ENCODE measurements around the gene APBA2.

Gene APBA2

GRCh38 chr15:28935316-28935715 is 49.5 kb downstream of the APBA2 start:
- peak; percentile 42 to 44 for DNase-seq (ENCODE audit: low read depth in 2 of 2)

- no peak for DNase-seq (ENCODE audit: low read depth in 2 of 2)
These were observed 50.3 kb downstream of the APBA2 start for GRCh38 chr15:28936081-28936480.

- DNase-seq (ENCODE audit: low read depth in 2 of 2), result no peak
These were observed 50.7 kb downstream of the APBA2 start for GRCh38 chr15:28936481-28936881.

- no peak for DNase-seq (ENCODE audit: low read depth in 2 of 2)
These were observed 51.5 kb downstream of the APBA2 start for GRCh38 chr15:28937271-28937670.

GRCh38 chr15:28942046-28942445 is 56.3 kb downstream of the APBA2 start:
- DNase-seq (ENCODE audit: low read depth in 2 of 2), result no peak

GRCh38 chr15:28942571-28942970 is 56.8 kb downstream of the APBA2 start:
- DNase-seq (ENCODE audit: low read depth in 2 of 2), result no peak

- no peak for DNase-seq (ENCODE audit: low read depth in 2 of 2)
These were observed 57.4 kb downstream of the APBA2 start for GRCh38 chr15:28943146-28943545.

- no peak for DNase-seq (ENCODE audit: low read depth in 2 of 2)
These were observed 57.9 kb downstream of the APBA2 start for GRCh38 chr15:28943611-28944230.

- DNase-seq (ENCODE audit: low read depth in 2 of 2), result no peak
These were observed 58.5 kb downstream of the APBA2 start for GRCh38 chr15:28944286-28944685.

- DNase-seq (ENCODE audit: low read depth in 2 of 2), result no peak
These were observed 59.0 kb downstream of the APBA2 start for GRCh38 chr15:28944696-28945300.

GRCh38 chr15:28945626-28946230 is 60.0 kb downstream of the APBA2 start:
- no peak for DNase-seq (ENCODE audit: low read depth in 2 of 2)

- no peak for DNase-seq (ENCODE audit: low read depth in 2 of 2)
These were observed 61.0 kb downstream of the APBA2 start for GRCh38 chr15:28946803-28947202.

- DNase-seq (ENCODE audit: low read depth in 2 of 2), result no peak
These were observed 61.5 kb downstream of the APBA2 start for GRCh38 chr15:28947221-28947674.

GRCh38 chr15:28948036-28948435 is 62.3 kb downstream of the APBA2 start:
- no peak for DNase-seq (ENCODE audit: low read depth in 2 of 2)

GRCh38 chr15:28950916-28951315 is 65.1 kb downstream of the APBA2 start:
- DNase-seq (ENCODE audit: low read depth in 2 of 2), result no peak

GRCh38 chr15:28952666-28953491 is 67.1 kb downstream of the APBA2 start:
- no peak for DNase-seq (ENCODE audit: low read depth in 2 of 2)

- no peak for DNase-seq (ENCODE audit: low read depth in 2 of 2)
These were observed 67.9 kb downstream of the APBA2 start for GRCh38 chr15:28953573-28954195.

GRCh38 chr15:28954466-28955159 is 68.8 kb downstream of the APBA2 start:
- DNase-seq (ENCODE audit: low read depth in 2 of 2), result no peak

GRCh38 chr15:28955160-28955992 is 69.6 kb downstream of the APBA2 start:
- DNase-seq (ENCODE audit: low read depth in 2 of 2), result no peak

- DNase-seq (ENCODE audit: low read depth in 2 of 2), result no peak
These were observed 70.2 kb downstream of the APBA2 start for GRCh38 chr15:28955993-28956421.

Data from stimulated activated CD8-positive, alpha-beta memory T cell treated with anti-CD3 and anti-CD28 coated beads, Interleukin-2, amount 100 ng/mL, for 48 hours (primary cell).